SIG-M5 treated with dmso at 0.1 percent for 504 hours (cell line): ENCODE measurements around the gene HSPA8.
A peak's percentile ranks its signal among the peaks of the same experiment; 100 is the strongest.

ENCODE experiments used
- DNase-seq: peaks from one replicate; lab custom pipeline; 2025; ENCODE audit not compliant: unreplicated experiment; lab: John Stamatoyannopoulos, UW

The HSPA8 gene

DNA sequence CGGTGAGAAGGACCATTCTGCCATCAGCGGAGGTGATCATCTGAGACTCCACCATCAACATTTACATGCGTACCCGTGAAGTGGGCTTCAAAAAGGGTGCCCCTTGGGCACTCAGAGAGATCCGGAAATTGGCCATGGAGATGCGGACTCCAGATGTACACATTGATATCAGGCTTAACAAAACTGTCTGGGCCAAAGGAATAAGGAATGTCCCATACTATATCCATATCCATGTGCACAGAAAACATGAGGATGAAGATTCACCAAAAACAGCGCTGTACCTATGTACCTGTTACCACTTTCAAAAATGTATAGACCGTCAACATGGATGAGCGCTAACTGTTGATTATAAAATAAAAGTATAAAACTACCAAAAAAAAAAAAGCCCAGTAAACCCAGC, 10.8 kb downstream of the HSPA8 start:
- no peak for DNase-seq

DNA sequence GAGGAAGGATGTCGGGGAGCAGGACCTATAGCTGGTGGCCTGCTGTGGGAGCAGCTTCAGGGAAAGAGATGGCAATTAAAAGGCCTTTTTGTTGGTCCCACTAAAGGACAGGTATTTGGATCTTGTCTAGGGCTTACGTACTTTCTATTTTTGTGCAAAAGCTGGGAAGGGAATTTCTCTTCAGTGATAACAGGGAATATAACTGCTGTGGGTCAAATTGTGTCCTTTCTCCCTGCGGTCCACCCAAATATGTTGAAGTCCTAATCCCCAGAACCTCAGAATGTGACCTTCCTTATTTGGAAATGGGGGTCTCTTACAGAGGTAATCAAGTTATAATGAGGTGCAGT, 14.0 kb downstream of the HSPA8 start:
- DNase-seq = no peak

DNA sequence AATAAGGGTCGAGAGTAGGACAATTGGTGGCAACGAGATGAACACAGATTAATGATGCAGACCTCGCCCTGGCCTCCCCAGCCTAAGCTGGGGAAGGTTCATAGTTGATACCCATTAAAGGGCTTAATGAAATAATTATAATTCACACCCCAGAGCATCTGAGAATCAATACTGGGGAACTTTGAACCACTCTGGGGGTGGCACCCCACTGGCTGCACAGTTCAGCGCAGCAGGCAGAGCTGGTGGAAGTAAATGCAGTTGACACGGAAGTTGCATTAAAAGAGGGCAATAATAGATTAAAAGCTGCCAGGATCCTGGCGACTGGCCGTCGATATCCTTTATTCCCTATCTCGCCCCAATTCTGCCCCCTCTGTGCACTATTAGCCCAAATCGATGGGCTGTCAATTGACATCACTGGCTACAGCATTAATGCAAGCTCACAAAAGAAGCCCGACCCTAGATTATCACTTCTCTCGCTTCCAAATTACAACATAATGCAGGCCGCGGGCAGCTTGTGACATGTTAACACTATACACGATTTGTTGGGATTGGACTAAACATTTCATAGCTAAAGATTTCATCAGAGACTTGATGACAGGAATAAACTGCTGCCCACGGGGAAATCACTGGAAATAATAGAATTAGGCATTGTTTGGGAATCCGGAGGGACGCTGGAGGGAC, 14.5 kb downstream of the HSPA8 start:
- no peak for DNase-seq

DNA sequence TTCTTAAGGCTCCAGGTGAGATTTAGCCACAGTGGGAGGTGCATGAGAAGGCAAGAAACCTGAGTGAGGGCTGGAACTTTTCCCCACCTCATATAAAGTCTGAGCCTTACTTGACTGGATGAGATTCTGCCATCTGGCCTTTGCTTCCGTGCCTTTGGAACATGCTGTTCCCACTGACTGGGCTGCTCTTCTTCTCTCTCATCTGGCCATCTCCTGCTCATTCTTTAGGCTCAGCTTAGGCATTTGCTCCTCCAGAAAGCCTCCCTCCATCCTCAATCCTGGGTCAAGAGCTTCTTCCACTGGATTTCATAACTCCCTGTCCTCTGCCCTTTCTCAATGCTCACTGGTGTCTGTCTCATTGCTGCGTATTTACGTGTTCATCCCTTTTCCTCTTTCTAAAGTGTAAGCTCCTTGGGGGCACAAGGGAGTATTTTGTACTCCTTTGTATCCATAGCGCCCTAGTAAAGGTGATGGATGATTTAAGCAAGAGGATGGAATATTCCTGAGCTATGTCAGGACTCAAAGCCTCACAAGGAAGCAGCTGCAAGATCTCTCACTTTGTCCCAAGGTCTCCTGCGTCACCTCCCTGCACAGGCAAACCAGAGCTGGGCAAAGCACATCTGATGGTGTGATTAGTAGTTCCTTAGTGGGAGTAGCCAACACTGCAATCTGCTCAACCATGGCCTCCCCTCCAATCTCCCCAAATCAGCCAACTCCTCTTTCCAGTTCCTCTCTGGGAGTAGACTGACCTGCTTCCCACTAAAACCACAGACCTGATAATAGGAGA, 15.3 kb downstream of the HSPA8 start:
- DNase-seq = no peak

DNA sequence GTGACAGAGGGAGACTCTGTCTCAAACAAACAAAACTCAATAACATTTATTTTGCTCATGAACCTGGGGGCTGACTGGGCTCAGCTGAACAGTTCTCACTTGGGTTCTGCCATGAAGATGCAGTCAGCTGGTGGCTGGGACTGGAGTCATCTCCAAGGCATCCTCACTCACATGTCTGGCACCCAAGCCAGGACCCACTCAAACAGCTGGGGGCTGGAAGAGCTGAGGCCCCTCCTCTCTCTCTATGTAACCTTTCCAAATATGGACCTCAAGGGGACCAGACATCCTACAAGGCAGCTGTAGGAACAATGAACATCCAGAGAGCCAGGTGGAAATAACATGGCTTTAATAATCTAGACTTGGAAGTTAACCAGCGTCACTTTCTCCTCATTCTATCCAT, 16.8 kb downstream of the HSPA8 start:
- DNase-seq = no peak

DNA sequence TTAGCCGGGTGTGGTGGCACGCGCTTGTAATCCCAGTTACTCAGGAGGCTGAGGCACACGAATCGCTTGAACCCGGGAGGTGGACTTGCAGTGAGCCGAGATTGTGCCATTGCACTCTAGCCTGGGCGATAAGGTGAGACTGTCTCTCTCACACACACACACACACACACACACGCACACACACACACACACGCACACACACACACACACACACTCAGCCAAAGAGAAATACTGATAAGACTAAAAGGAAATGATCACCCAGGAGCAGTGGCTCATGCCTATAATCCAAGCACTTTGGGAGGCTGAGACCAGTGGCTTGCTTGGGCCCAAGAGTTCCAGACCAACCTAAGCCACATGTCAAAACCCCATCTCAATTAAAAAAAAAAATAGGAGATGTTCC, 20.8 kb downstream of the HSPA8 start:
- DNase-seq = no peak

DNA sequence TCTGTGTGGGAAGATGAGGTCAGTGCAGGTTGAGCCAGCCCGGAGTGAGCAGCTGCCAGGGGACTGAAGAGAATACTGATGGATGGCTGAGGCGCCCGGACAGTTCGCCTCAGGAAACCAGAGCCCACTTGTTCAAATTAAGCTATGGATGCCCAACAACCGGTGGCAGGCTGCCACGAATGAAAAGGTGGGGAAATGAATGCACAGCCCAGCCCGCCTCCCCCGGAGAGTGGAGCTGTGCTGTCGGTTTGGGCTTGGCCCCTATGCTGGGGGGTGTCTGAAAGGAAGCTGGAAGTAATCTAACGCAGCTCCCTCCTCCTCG, 21.9 kb downstream of the HSPA8 start:
- DNase-seq = no peak

DNA sequence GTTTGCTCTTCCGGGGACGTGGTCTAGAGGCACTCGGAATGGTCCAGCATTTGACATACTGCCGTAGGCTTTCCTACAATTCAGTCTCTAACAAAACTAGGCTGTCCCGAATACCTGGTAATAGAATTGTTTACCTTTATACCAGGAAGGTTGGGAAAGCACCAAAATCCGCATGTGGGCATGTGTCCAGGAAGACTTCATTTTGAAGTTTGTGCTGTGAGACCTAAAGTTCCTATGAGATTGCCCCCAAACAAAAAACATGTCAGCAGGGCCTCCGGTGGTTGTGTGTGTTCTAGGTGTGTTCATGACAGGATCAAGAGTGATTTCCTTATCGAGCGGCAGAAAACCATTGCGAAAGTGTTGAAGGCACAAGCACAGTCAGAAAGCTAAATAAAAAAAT, 26.1 kb downstream of the HSPA8 start:
- DNase-seq = no peak

DNA sequence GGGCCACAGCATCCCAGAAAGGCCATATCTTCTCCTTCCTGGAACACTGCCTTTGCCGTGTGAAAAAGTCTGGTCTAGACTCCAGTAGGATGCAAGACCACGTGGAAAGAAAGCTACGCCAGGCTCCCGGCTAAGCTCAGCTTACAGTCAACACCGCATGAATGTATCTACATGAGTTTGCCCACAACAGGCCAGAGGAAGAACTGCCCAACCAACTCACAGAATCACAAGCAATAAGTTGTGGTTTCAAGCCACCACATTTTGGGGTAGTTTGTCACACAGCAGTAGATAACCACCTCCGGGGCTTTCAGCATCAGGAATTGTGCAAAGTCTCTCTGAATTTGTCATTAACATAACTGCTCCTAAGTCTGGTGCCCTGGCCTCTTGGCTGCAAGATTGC, 27.3 kb downstream of the HSPA8 start:
- peak; percentile 90 for DNase-seq

DNA sequence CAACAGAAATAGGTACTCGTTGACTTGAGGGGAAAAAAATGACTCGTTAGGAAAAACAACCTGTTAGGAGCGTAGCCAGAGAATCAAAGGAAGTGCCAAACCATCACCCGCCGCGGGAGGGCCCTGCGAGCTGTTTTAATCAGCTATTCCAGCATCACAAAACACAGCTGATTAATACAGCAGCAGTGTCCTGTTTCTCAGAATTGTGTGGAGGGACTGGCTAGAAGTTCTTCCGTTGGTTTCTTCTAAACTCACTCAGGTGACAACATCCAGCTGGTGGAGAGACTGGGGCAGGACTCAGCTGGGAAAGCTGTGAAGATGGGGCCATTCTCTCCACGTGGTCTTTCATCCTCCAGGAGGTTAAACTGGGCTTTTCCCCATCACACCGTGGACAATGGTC, 28.0 kb downstream of the HSPA8 start:
- no peak for DNase-seq

DNA sequence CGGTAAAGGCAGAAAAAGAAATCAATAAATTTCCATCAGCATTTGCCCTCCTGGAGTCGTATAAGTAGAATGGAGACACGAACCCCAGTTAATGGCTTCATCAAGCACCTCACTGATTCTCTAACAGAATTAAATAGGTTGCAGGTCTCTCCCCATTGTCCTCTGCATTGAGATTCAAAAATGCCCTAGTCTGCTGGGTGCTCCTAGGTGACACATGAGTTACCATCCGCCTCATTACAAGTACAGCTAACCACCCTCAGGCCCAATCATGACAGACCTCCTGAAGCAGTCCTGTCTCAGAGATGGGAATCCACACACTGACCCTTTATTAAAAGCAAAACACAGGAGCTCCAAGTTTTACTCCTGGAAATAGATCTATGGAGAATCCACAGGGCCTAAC, 31.4 kb downstream of the HSPA8 start:
- DNase-seq = no peak

DNA sequence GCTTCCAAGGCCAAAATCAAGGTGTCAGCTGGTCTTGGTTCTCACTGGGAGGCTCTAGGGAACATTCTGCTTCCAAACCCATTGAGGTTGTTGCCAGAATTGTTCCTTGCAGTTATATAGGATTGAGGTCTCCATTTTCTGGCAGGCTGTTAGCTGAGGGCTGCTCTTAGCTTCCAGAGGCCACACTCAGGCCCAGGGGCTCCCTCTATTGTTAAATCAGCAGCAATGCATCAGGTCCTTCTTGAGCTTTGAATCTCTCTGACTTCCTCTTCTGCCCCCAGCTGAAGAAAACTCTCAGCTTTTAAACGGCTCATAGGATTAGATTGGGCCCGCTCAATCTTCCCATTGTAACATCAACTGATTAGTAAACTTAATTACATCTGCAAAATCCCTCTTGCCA, 41.0 kb downstream of the HSPA8 start:
- peak; percentile 80 for DNase-seq

DNA sequence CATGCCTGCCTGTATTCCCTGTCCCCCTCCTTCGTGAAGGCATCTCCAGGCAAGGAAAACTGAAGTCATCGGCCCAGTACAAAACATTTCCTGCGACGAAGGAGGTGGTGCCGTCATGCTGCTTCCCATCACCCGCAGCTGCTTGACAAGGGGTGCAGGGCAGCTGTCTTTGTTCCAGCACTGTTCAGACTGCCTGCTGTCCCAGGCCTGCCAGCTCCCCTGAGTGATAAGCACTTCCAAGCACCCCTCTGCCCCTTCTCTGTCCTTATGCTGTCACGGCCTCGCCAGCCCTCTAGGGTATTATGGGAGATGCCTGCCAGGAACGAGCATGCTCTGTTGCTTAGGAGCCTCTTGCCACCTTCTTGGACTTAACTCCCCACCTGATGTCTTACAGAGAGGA, 43.2 kb downstream of the HSPA8 start:
- no peak for DNase-seq

DNA sequence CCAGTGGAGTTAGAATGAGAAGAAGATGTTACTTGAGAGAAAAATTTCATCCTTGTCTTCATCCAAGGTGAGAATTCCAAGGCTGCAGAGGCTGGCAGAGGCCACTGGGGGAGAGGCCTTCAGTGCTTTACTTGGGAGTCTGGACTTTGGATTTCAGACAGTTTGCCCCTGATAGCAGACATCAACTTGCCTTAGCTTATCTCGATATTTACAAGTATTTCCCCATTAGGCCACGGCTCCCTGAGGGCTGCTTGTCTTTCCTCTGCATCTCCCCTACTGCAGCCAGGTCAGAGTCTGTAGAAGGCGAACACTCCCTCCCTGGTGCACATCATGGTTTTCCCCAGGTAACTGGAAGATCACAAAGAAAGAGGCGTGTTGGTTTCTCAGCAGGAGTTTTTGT, 50.4 kb downstream of the HSPA8 start:
- no peak for DNase-seq
